ENCODE data around the gene UBXN11.
"Not testable (repeated sequence)": the region's sequence is repeated elsewhere in the genome, so short reads cannot be mapped to it uniquely, and the experiment has no call there.

- not testable (repeated sequence) for TF ChIP-seq CHD4 (IDR thresholded peaks at IDR 0.05; ENCODE audit: borderline replicate concordance); CTCF (IDR thresholded peaks at IDR 0.05); POLR2A (IDR thresholded peaks at IDR 0.05; ENCODE audit: low read length); SREBF2 (IDR thresholded peaks at IDR 0.05); JUNB (IDR thresholded peaks at IDR 0.05); CHD2 (IDR thresholded peaks at IDR 0.05; ENCODE audit: low read length, partially characterized antibody)
Observed at GRCh38 chr1:26333312-26333711, 26.9 kb upstream of the UBXN11 start.
